ENCODE results near the gene VWC2L. TPM values are rescaled to one million over a fixed set of nuclear protein-coding genes. Genes with fewer than 3 reads are reported as not detected.
A peak's percentile ranks its signal among the peaks of the same experiment; 100 is the strongest.

The VWC2L gene
- total and polyA plus RNA-seq, 2 donors (not counting 1 experiment from before 2014, with no cell fraction given): not detected

GRCh38 chr2:214575030-214575429 is 164.2 kb downstream of the VWC2L start:
- Mint-ChIP-seq H3K4me3 (no peak overlapping the region), H3K27ac (no peak overlapping the region), H3K9me3 (ENCODE audit: insufficient read depth) (no peaks in the 10 kb centered on the region), H3K4me1 (peaks cover 9% of the 10 kb centered on the region), H3K27me3 (no peaks in the 10 kb centered on the region)
- no peak for ATAC-seq (ENCODE audit: low read depth)
- Histone ChIP-seq H3K4me1 (ENCODE audit: control insufficient read depth in 2 of 2, insufficient read depth in 2 of 2, low read length in 2 of 2) (peaks cover 0 to 6% of the 10 kb centered on the region in 2 donors), H3K27ac (ENCODE audit: low read length in 2 of 2) (no peak overlapping the region), H3K27me3 (replicated peaks in 1 of 4; ENCODE audit: control extremely low read depth in 1 of 4, control insufficient read depth in 3 of 4, insufficient read depth in 4 of 4, low read length in 3 of 4) (no peaks in the 10 kb centered on the region), H3K36me3 (replicated peaks in 1 of 2; ENCODE audit: control extremely low read depth in 1 of 2, control insufficient read depth in 1 of 2, extremely low read depth in 1 of 2, insufficient read depth in 2 of 2, low read length in 1 of 2) (no peaks in the 10 kb centered on the region), H3K4me3 (ENCODE audit: control extremely low read depth in 1 of 5, extremely low read depth in 1 of 5, insufficient read depth in 1 of 5, low read depth in 2 of 5, low read length in 4 of 5) (peak overlapping the region in 2 of 5 experiments; percentile 21 to 34), H3K9ac (ENCODE audit: low read length) (peak overlapping the region; percentile 35), H3K9me3 (ENCODE audit: control extremely low read depth in 1 of 3, control insufficient read depth in 2 of 3, insufficient read depth in 1 of 3, low read length in 2 of 3) (no peaks in the 10 kb centered on the region), H4K20me1 (ENCODE audit: control insufficient read depth, insufficient read depth, low read length, poor library complexity, severe bottlenecking) (no peaks in the 10 kb centered on the region), H2AFZ (ENCODE audit: insufficient read depth, low read depth, low read length, poor library complexity, severe bottlenecking) (peak overlapping the region; percentile 50), H3K79me2 (ENCODE audit: control insufficient read depth, insufficient read depth, low read length) (no peaks in the 10 kb centered on the region), H3K4me2 (replicated peaks; ENCODE audit: low read depth, low read length, poor library complexity, severe bottlenecking) (peak overlapping the region; percentile 50)
- 0% methylated on average over 1 of the region's 6 CpGs for WGBS (ENCODE audit: insufficient coverage)
- ChIA-PET CTCF (no interaction called here), POLR2A (no interaction called here)
- no peak for DNase-seq
- intact Hi-C loops (cut with micrococcal nuclease): no loop called here
- TF ChIP-seq CTCF (IDR thresholded peaks at IDR 0.05) (no peak), EZH2 (IDR thresholded peaks at IDR 0.05; ENCODE audit: borderline replicate concordance, insufficient read depth, low read depth, low read length, poor library complexity, severe bottlenecking) (no peak)

GRCh38 chr2:214575465-214575864 is 164.6 kb downstream of the VWC2L start:
- TF ChIP-seq EZH2 (IDR thresholded peaks at IDR 0.05; ENCODE audit: borderline replicate concordance, insufficient read depth, low read depth, low read length, poor library complexity, severe bottlenecking) (no peak), CTCF (IDR thresholded peaks at IDR 0.05) (no peak)

More at GRCh38 chr2:214575465-214575864, 164.6 kb downstream of the VWC2L start:
- peaks cover 9% of the 10 kb centered on the region for H3K4me1 Mint-ChIP-seq
- Histone ChIP-seq H3K4me1 (ENCODE audit: control insufficient read depth in 2 of 2, insufficient read depth in 2 of 2, low read length in 2 of 2) (peaks cover 0 to 6% of the 10 kb centered on the region in 2 donors), H3K9me3 (ENCODE audit: control extremely low read depth in 1 of 3, control insufficient read depth in 2 of 3, insufficient read depth in 1 of 3, low read length in 2 of 3) (no peaks in the 10 kb centered on the region), H4K20me1 (ENCODE audit: control insufficient read depth, insufficient read depth, low read length, poor library complexity, severe bottlenecking) (no peaks in the 10 kb centered on the region), H3K4me3 (ENCODE audit: control extremely low read depth in 1 of 5, extremely low read depth in 1 of 5, insufficient read depth in 1 of 5, low read depth in 2 of 5, low read length in 4 of 5) (peak overlapping the region in 2 of 5 experiments; percentile 21 to 34), H3K79me2 (ENCODE audit: control insufficient read depth, insufficient read depth, low read length) (no peaks in the 10 kb centered on the region), H3K9ac (ENCODE audit: low read length) (peak overlapping the region; percentile 35), H3K4me2 (replicated peaks; ENCODE audit: low read depth, low read length, poor library complexity, severe bottlenecking) (peak overlapping the region; percentile 50), H3K27ac (ENCODE audit: low read length in 2 of 2) (no peak overlapping the region), H2AFZ (ENCODE audit: insufficient read depth, low read depth, low read length, poor library complexity, severe bottlenecking) (peak overlapping the region; percentile 50), H3K36me3 (replicated peaks in 1 of 2; ENCODE audit: control extremely low read depth in 1 of 2, control insufficient read depth in 1 of 2, extremely low read depth in 1 of 2, insufficient read depth in 2 of 2, low read length in 1 of 2) (no peaks in the 10 kb centered on the region), H3K27me3 (replicated peaks in 1 of 4; ENCODE audit: control extremely low read depth in 1 of 4, control insufficient read depth in 3 of 4, insufficient read depth in 4 of 4, low read length in 3 of 4) (no peaks in the 10 kb centered on the region)
- CTCF ChIA-PET: no interaction called here
- H3K9me3 Mint-ChIP-seq (ENCODE audit: insufficient read depth): no peaks in the 10 kb centered on the region
- H3K4me3 Mint-ChIP-seq: no peak overlapping the region
- POLR2A ChIA-PET: no interaction called here
- no peak for DNase-seq
- no peak overlapping the region for H3K27ac Mint-ChIP-seq
- WGBS (ENCODE audit: insufficient coverage): 45% methylated on average over 4 of the region's 7 CpGs
- H3K27me3 Mint-ChIP-seq: no peaks in the 10 kb centered on the region
- intact Hi-C loops (cut with micrococcal nuclease): no loop called here
- ATAC-seq (ENCODE audit: low read depth): no peak

Measured in B cell (primary cell).